ENCODE results near the gene LGALS14. TPM values are rescaled to one million over a fixed set of nuclear protein-coding genes. Genes with fewer than 3 reads are reported as not detected.

The LGALS14 gene
- total and polyA plus RNA-seq, 10 of the 15 experiments (the other 5 are each of a cell fraction or from before 2014, with no cell fraction given), result 5.1 to 34.6 (median 7.3) TPM

DNA sequence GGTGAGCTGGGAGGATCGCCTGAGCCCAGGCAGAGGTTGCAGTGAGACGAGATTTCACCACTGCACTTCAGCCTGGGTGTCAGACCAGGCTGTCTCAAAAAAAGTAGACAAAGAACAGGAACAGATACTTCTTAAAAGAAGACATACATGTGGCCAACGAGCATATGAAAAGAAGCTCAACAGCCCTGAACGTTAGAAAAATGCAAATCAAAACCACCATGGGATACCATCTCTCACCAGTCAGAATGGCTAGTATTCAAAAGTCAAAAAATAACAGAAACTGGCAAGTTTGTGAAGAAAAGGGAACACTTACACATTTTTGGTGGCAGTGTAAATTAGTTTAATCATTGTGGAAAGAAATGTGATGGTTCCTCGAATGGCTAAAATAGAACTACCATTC is 3.0 kb upstream of the LGALS14 start (continued):
- TF ChIP-seq, protein P1, sequence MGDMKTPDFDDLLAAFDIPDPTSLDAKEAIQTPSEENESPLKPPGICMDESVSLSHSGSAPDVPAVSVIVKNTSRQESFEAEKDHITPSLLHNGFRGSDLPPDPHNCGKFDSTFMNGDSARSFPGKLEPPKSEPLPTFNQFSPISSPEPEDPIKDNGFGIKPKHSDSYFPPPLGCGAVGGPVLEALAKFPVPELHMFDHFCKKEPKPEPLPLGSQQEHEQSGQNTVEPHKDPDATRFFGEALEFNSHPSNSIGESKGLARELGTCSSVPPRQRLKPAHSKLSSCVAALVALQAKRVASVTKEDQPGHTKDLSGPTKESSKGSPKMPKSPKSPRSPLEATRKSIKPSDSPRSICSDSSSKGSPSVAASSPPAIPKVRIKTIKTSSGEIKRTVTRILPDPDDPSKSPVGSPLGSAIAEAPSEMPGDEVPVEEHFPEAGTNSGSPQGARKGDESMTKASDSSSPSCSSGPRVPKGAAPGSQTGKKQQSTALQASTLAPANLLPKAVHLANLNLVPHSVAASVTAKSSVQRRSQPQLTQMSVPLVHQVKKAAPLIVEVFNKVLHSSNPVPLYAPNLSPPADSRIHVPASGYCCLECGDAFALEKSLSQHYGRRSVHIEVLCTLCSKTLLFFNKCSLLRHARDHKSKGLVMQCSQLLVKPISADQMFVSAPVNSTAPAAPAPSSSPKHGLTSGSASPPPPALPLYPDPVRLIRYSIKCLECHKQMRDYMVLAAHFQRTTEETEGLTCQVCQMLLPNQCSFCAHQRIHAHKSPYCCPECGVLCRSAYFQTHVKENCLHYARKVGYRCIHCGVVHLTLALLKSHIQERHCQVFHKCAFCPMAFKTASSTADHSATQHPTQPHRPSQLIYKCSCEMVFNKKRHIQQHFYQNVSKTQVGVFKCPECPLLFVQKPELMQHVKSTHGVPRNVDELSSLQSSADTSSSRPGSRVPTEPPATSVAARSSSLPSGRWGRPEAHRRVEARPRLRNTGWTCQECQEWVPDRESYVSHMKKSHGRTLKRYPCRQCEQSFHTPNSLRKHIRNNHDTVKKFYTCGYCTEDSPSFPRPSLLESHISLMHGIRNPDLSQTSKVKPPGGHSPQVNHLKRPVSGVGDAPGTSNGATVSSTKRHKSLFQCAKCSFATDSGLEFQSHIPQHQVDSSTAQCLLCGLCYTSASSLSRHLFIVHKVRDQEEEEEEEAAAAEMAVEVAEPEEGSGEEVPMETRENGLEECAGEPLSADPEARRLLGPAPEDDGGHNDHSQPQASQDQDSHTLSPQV (IDR thresholded peaks at IDR 0.05), result no peak
- TF ChIP-seq CHD4 (IDR thresholded peaks at IDR 0.05) (peak; percentile 91; the same call in 1 of the 2 replicates), SMAD1 (IDR thresholded peaks at IDR 0.05; ENCODE audit: low read depth, partially characterized antibody) (peak; percentile 26), POLR2A (IDR thresholded peaks at IDR 0.05; ENCODE audit: low read depth, low read length) (0 out of 2 replicates have a peak, but pooled peaks have one; percentile 19), TARDBP (IDR thresholded peaks at IDR 0.05; ENCODE audit: borderline replicate concordance) (no peak), MXI1 (IDR thresholded peaks at IDR 0.05; ENCODE audit: low read depth, low read length) (peak; percentile 26; the same call in 1 of the 2 replicates), IKZF1 (conservative IDR thresholded peaks at IDR 0.05) (peak; percentile 42; the same call in 1 of the 2 replicates), KDM1A (IDR thresholded peaks at IDR 0.05; ENCODE audit: borderline replicate concordance) (no peak), POLR2AphosphoS5 (IDR thresholded peaks at IDR 0.05; ENCODE audit: low read length) (peak; percentile 50; the same call in 1 of the 2 replicates), SUPT20H (IDR thresholded peaks at IDR 0.05; ENCODE audit: borderline replicate concordance, control insufficient read depth, low read depth, low read length) (no peak), MYB (IDR thresholded peaks at IDR 0.05; ENCODE audit: borderline replicate concordance, low read depth, low read length) (peak; percentile 89), CREM (IDR thresholded peaks at IDR 0.05; ENCODE audit: low read depth) (0 out of 2 replicates have a peak, but pooled peaks have one; percentile 15), ZBED1 (IDR thresholded peaks at IDR 0.05; ENCODE audit: borderline replicate concordance) (0 out of 2 replicates have a peak, but pooled peaks have one; percentile 36), MEF2B (IDR thresholded peaks at IDR 0.05; ENCODE audit: partially characterized antibody, poor library complexity, severe bottlenecking) (peak; percentile 59), CHD2 (IDR thresholded peaks at IDR 0.05; ENCODE audit: borderline replicate concordance, low read depth, low read length) (peak; percentile 26; the same call in 1 of the 2 replicates)
- TF ChIP-seq, protein P2, sequence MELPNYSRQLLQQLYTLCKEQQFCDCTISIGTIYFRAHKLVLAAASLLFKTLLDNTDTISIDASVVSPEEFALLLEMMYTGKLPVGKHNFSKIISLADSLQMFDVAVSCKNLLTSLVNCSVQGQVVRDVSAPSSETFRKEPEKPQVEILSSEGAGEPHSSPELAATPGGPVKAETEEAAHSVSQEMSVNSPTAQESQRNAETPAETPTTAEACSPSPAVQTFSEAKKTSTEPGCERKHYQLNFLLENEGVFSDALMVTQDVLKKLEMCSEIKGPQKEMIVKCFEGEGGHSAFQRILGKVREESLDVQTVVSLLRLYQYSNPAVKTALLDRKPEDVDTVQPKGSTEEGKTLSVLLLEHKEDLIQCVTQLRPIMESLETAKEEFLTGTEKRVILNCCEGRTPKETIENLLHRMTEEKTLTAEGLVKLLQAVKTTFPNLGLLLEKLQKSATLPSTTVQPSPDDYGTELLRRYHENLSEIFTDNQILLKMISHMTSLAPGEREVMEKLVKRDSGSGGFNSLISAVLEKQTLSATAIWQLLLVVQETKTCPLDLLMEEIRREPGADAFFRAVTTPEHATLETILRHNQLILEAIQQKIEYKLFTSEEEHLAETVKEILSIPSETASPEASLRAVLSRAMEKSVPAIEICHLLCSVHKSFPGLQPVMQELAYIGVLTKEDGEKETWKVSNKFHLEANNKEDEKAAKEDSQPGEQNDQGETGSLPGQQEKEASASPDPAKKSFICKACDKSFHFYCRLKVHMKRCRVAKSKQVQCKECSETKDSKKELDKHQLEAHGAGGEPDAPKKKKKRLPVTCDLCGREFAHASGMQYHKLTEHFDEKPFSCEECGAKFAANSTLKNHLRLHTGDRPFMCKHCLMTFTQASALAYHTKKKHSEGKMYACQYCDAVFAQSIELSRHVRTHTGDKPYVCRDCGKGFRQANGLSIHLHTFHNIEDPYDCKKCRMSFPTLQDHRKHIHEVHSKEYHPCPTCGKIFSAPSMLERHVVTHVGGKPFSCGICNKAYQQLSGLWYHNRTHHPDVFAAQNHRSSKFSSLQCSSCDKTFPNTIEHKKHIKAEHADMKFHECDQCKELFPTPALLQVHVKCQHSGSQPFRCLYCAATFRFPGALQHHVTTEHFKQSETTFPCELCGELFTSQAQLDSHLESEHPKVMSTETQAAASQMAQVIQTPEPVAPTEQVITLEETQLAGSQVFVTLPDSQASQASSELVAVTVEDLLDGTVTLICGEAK (IDR thresholded peaks at IDR 0.05; ENCODE audit: borderline replicate concordance), result no peak
- TF ChIP-seq, protein P3, sequence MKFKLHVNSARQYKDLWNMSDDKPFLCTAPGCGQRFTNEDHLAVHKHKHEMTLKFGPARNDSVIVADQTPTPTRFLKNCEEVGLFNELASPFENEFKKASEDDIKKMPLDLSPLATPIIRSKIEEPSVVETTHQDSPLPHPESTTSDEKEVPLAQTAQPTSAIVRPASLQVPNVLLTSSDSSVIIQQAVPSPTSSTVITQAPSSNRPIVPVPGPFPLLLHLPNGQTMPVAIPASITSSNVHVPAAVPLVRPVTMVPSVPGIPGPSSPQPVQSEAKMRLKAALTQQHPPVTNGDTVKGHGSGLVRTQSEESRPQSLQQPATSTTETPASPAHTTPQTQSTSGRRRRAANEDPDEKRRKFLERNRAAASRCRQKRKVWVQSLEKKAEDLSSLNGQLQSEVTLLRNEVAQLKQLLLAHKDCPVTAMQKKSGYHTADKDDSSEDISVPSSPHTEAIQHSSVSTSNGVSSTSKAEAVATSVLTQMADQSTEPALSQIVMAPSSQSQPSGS (IDR thresholded peaks at IDR 0.05; ENCODE audit: low read length), result peak; percentile 67; the same call in 1 of the 2 replicates
- TF ChIP-seq, protein P4, sequence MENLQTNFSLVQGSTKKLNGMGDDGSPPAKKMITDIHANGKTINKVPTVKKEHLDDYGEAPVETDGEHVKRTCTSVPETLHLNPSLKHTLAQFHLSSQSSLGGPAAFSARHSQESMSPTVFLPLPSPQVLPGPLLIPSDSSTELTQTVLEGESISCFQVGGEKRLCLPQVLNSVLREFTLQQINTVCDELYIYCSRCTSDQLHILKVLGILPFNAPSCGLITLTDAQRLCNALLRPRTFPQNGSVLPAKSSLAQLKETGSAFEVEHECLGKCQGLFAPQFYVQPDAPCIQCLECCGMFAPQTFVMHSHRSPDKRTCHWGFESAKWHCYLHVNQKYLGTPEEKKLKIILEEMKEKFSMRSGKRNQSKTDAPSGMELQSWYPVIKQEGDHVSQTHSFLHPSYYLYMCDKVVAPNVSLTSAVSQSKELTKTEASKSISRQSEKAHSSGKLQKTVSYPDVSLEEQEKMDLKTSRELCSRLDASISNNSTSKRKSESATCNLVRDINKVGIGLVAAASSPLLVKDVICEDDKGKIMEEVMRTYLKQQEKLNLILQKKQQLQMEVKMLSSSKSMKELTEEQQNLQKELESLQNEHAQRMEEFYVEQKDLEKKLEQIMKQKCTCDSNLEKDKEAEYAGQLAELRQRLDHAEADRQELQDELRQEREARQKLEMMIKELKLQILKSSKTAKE (IDR thresholded peaks at IDR 0.05; ENCODE audit: low read depth, poor library complexity, severe bottlenecking), result peak; percentile 75

Data from GM12878 (cell line).